HT-29 (cell line): ENCODE measurements around the gene GRK3. TPM values are rescaled to one million over a fixed set of nuclear protein-coding genes. Genes with fewer than 3 reads are reported as not detected.

Experiments used
- DNase-seq: peaks from one replicate; pipeline ENCODE4 v3.0.0-alpha.2; 2015; ENCODE audit warnings: low spot score
- total RNA-seq: library from RNA; depleted of rRNA; stranded (reverse); fragments of >200 nt; shearing (Covaris generic); gene quantifications from 2 replicates; pipeline ENCODE4 v1.2.3, GENCODE V29; 2014

The GRK3 gene
- total RNA-seq, 1 experiment from 2014 or later, result 1.5 TPM

GRCh38 chr22:25754527-25755202 lies 190.2 kb downstream of the GRK3 start:
- DNase-seq, result no peak

GRCh38 chr22:25757686-25758085 lies 193.2 kb downstream of the GRK3 start:
- DNase-seq, result no peak

GRCh38 chr22:25758316-25758715 lies 193.8 kb downstream of the GRK3 start:
- no peak for DNase-seq

GRCh38 chr22:25759825-25760231 lies 195.4 kb downstream of the GRK3 start:
- no peak for DNase-seq

DNA sequence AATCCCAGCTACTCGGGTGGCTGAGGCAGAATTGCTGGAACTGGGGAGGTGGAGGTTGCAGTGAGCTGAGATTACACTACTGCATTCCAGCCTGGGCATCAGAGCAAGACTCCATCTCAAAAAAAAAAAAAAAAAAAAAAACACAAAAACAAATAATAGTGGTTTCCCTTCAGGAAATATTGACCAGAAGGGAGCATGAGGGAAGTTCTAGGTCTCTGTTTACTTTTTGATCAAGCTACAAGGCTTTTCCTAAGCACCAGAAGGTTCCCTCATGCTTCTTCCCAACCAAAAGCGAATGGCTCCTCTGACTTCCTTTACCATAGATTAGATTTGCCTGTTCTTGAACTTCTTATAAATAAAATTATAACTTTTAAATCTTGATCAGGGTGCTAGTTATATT lies 195.8 kb downstream of the GRK3 start:
- DNase-seq, result no peak

DNA sequence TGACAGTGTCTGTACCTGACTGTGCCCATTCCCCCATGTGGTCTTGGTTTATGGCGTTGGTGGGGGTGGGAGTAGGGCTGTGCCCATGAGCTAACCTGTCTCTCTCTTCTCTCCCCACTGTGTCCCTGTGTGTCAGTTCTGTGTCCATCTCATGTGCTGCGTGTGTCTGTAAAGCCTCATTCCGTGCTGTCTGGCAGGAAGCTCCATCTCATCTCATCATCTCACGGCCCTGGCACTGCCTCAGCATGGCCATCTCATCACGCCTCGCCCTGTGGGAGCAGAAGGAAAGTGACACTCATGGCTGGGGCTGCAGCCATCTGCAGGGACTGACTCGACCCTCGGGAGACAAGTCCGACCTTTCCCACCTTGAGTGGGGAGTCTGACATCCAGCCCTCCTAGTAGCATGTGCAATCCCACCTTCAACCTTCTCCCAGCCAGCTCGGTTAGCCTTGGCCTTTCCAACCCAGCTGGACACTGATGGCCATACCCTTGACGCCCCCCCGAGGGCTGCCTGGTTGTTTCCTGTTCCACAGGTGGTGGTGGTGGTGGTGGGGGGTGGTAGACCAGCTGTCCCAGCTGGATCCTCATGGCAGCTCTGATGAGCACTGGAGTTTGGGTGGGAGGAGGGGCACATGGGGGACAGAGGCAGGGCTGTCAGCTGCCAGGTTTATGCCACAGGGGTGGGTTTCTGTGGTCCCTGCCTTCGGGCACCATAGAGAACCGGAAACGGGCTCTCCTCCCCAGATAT lies 196.5 kb downstream of the GRK3 start:
- DNase-seq, result no peak

DNA sequence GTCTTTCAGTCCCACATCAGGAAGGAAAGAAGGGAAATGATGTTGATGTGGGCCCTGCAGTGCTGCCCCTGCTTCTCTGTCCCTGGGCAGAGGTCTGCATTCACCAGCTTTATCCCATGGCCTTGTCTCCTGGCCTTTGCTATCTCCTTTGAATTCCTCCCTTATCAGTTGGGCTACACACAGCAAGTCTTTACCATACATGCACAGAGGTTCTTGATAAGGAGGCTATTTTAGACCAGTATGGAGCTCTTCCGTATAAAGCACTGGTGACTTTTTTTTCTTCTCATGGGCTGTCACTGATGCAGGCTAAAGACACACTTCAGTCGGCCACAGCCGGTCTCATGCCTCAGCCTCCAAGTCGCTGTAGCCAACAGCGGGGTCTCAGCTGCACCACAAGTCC lies 197.7 kb downstream of the GRK3 start:
- no peak for DNase-seq

GRCh38 chr22:25763239-25763777 lies 198.8 kb downstream of the GRK3 start:
- DNase-seq, result no peak

DNA sequence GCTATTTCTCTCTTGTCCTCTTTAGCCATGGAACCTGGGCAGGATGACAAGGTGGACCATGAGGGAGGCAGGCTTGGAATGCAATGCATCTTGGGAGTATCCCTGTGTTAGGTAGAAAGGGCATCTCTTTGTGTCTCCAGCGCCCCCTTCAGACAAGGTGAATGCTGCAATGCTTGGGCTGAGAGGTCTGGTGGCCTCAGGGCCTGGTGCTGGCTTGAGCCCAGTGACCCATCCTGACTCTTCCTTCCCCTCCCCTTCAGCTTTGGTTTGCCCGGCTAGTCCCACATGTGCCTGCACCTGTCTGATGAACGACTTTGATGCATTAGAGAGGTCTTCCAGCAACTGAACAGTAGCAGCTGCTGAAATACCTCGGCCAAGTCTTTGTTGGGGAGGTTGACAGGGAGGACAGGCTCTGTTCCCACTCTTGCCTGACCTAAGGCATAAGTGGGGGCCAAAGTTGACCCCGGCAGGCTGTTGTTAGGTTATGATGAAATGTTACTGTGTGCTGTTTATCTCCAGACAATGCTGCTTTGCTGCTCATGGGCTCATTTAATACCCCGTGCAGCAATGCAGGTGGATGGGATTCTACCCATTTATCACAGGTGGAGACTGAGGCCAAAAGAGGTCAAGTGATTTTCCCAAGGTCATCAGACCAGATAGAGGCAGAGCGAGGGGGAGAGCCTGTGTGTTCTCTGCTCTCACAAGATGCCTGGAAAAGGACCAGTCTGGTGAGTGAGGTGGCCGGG lies 200.0 kb downstream of the GRK3 start:
- DNase-seq, result no peak

DNA sequence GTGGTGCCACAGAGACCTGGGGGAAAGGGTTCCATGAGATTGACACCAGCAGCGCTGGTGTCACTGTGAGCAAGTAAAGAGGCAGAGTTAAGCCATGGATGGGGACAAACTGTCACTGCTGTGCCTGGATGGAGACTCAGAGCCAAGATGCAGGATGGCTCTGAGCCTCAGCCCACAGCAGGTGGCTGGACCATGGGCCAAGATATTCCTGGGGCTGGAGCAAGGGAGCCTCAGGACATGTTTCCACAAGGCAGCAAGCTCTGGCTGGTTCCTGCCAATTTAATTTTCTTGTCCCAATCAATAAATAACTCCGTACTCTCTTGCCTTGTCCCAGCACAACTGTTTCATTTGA lies 200.5 kb downstream of the GRK3 start:
- DNase-seq, result no peak

DNA sequence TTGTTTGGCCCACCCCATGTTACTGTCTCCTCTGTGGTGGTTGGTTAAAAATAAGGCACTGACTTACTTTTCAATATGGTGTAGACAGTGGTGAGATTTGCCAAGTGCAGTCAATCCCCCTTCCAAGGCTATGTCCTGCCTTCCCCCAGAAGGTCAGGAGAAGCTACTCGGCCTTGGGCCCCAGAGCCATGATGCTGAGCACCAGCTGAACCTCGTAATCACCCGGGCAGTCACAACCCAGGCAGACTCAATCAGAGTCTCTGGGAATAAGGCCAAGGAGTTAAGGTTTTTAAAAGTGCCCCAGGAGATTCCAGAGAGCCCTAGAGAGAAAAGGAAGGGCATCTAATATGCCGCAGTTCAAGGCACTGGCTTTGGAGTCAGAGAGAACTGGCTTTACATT lies 201.3 kb downstream of the GRK3 start:
- no peak for DNase-seq

GRCh38 chr22:25766418-25766817 lies 201.9 kb downstream of the GRK3 start:
- DNase-seq, result no peak

- no peak for DNase-seq
These were observed 205.9 kb downstream of the GRK3 start for GRCh38 chr22:25770333-25770732.

GRCh38 chr22:25772288-25772687 lies 207.8 kb downstream of the GRK3 start:
- DNase-seq, result no peak

DNA sequence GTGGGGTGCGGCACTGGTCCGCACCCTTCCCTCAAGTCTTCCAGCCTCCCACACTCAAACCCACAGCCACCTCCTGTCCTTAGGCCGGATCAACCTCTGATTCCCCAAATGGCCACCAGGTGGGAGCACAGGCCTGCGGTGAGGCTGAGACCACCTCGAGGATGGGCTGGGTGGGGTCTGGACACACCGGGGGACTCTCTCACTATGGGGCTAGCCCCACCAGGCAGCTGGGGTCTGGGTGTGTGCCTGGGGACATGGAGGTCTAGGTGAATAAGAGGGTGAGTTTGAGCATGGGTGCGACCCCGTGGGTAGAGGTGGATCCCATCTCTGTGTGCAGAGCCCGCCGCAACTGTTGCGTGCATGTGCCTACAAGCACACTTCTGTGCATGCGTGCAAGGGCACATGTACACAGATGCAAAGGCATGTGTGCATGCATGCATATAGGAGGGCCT lies 210.1 kb downstream of the GRK3 start:
- DNase-seq, result no peak

DNA sequence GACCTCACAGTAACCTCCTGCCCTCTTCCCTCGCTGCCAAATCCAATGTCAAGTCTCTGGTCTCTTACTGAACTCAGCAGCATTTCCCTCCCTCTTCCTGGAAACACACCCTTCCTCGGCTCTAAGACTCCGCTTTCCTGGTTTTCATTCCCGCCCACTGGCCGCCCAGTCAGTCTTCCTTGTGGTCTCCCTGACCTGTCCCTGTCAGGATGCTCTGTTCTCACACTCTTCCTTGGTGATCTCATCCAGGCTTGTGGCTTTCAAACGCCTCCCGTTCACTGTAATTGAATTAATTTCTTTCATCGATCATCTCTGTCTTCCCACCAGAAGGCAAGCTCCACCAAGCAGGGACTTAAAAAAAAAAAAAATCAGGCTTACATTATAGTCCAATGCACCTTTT lies 211.1 kb downstream of the GRK3 start:
- DNase-seq, result no peak

DNA sequence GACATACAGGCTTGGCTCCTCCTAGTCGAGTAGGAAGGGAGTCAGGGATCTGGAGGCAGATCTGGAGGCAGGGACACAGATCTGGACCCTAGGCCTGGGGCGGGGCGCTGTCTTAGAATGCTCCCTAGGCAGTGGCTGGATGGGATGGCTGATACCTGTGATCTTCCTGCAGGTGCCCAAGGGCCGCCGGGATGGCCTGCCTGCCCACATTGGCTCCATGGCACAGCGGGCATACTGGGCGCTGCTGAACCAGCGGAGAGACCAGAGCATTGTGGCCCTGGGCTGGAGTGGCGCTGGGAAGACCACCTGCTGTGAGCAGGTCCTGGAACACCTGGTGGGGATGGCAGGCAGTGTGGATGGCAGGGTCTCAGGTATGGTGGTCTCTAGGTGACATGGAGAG lies 212.9 kb downstream of the GRK3 start:
- DNase-seq, result no peak

DNA sequence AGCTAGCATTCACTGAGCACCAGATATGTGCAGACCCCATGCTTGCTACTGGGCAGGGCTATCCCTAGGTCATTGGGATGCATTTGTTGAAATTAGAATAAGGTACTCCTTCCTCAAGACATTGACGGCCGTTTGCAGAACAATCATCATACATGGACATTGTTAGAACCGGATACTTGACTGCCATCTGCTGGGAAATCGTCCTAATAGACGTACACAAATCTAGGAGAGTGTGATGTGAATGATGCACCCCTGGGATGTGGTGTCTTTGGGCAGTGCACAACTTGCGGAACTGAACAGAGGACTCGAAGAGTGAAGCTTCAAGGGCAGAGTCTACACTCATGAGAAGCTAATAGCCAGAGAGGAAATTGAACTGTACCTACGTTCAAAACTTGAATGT lies 213.4 kb downstream of the GRK3 start:
- peak; percentile 58 for DNase-seq
